Posterior vena cava (tissue), 2 donors: ENCODE results near the gene AMOTL1. TPM values are rescaled to one million over a fixed set of nuclear protein-coding genes. Genes with fewer than 3 reads are reported as not detected.
"Not testable (repeated sequence)": the region's sequence is repeated elsewhere in the genome, so short reads cannot be mapped to it uniquely, and the experiment has no call there.

Experiments used
- DNase-seq: peaks from one replicate; pipeline ENCODE4 v3.0.0-alpha.2; 2020; ENCODE audit warnings: low spot score
- intact Hi-C, 2 donors: fragments of 100-400 bp; cut with DNase I; formaldehyde crosslinking; loops; one replicate each; pipeline versions ENCODE4 v1.14.1 to v1.14.2; 2022 to 2023
- total RNA-seq, 2 donors: library from RNA; stranded (reverse); fragmentation: NEBNext Ultra II Directional; extraction: Animal tissue kit (Norgen Biotek cat#: 25700); gene quantifications; one replicate each; pipeline ENCODE4 v1.2.1, GENCODE V29; 2021
- donor health status: DM: yes; HTN: yes; CAD: no.
- donor health status: DM: yes; HTN: yes; CAD: no.

The AMOTL1 gene
- total RNA-seq, 2 donors from 2014 or later, result 47.7 to 78.9 TPM

DNA sequence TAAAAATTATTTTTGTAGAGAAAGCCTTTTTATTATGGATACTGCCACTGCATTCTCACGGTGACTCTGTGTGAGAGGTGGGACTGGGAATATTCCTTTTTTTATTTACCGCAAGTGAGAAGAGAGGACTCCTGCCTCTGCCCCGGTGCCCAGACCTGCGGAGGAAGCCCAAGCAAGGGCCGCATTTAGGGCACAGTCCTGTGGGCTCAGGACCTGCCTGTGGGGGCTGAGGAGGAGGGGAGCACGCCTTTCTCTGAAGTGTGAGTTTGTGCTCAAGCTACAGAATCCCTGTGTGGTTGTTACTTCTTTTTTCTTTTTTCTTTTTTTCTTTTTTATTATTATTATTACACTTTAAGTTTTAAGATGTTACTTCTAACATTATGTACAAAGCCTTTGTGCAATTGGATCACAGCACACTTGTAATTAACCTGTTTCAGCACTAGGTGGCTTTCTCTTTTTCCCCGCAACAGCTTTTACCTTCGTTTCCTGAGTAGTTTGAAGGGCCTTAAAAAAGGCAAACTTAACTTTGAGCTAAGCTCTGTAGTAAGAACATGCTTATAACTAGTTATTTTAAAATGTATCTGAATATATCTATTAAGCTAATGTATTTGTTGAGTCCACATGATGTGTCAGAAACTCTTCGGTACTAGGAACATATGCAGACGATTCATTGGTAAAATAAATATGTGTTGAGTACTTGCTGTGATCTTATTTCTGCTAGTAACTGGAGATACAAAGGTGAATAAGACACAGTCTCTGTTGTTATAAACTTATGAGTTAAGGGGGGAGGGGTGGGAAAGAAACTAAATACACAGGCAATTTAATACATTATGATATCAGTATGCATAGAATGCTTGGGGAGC, 18.3 kb downstream of the AMOTL1 start:
- intact Hi-C loops, result no loop called here
- no peak for DNase-seq

DNA sequence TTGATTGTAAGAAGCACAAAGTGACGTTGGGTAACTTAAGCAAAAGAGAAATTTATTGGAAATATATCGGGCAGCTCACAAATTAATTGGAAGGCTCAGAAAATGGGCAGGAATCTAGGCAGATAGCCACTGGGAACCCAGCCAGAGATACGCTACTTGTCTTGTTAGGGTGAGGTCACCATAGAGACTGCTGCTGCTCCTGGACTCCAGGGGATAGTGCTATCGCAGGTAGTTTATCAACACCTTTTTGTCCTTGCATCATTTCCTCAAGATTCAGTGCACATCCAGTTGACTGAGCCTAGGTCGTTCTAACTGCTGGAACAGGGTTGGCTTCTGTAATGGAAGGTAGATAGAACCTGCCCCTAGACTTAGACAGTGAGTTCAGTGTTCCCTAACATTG, 19.6 kb downstream of the AMOTL1 start:
- DNase-seq, result no peak
- intact Hi-C loops, result no loop called here

DNA sequence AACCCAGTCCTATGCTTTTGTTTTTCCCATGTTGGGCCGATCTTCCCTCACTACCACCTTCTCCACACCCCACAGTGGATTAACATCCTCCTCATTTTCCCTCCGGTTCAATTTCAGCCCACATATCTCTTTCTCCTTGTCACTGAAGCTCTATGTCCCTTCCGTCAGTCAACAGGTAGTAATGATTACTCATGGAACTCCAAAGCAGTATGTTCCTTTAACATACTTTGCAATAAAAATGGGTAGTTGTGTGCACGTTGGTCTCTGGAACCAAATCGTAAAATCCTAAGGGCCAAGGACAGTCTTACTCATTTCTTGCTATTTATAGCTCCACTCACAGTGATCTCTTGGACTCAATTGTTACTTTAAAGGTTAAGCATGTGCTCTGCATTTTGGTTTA, 20.2 kb downstream of the AMOTL1 start:
- DNase-seq, result no peak
- intact Hi-C loops, result no loop called here

DNA sequence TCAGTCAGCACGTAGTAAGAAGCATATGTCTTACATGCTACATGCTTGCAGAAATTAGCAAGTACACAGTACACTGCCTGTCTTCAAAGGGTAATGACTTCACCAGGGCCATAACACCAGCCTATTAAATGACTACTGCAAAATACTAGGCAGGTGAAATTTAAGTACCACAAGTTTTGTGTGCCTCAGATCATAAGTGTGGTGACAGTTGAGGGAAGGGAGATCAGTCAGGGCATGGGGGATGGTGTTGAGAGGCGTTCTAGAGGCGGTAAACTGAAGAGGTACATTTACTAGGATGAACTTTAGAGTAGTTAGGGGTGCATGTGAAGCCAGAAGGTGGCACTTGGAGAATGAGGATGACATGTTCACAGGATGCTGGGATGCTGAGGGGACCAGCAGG, 22.0 kb downstream of the AMOTL1 start:
- intact Hi-C loops, result no loop called here
- no peak for DNase-seq

DNA sequence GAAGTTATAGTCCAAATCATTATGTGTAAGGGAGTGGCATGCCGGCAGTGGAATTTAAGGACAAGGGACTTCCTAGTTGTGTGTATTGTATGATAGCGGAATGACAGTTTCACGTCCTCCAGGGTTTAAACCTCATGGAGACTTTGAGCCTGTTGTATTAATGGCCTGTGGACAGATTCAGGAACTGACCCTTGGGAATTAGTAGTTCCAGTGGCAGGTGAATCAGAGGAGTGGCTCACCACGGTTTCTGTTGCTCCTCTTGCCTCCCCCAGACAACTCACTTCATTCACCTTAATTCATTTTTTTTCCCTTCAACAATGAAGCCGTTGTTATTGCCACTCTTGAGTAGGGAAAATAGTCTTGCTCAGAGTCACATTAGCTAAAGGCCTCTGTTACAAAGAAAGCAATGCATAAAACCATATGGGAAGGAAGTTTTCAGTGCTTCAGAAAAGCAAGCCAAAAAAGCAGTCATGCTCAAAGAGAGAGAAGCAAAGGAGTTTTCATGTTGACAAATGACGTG, 22.6 kb downstream of the AMOTL1 start:
- no peak for DNase-seq
- intact Hi-C loops, result no loop called here

DNA sequence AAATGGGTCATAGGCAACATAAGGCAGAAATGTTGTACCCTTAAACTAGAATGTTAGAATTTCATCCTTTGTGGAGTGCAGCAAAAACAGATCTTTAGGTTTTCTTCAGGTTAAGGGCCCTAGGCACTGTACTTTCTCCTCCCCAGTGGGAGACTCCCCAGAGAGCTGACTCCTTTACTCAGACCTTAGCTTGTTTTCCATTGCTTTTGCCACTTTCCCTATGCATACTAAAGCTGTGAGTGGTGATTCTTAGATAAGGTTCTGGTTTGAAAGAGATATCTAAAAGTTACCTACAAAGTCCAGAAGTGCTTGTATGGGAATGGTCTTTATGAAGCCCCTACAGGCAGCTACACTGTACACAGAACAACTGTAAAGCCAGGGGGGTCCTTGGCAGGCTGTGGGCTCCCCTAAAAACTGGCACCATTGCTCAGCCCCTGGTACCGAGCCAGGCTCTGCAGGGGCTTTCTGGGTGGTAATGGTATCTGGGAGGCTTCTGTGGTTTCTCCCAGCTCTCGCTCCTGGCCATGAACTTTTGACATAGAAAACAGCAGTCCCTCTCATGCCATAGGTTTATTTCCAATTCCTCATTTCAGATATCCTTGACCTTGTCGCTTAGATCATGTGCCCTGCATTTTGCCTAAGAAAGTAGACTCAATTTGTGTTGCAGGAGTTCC, 23.2 kb downstream of the AMOTL1 start:
- no peak for DNase-seq
- intact Hi-C loops, result no loop called here

DNA sequence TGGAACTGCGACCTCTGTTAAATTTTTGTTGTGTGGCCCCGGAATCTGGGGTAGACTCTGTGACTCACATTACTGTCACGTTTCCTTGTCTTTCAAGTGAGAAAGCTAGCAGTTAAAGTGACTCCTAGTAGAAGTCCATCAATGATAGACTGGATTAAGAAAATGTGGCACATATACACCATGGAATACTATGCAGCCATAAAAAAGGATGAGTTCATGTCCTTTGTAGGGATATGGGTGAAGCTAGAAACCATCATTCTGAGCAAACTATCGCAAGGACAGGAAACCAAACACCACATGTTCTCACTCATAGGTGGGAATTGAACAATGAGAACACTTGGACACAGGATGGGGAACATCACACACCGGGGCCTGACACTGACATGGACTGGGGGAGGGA, 23.8 kb downstream of the AMOTL1 start:
- intact Hi-C loops, result not testable (repeated sequence)

DNA sequence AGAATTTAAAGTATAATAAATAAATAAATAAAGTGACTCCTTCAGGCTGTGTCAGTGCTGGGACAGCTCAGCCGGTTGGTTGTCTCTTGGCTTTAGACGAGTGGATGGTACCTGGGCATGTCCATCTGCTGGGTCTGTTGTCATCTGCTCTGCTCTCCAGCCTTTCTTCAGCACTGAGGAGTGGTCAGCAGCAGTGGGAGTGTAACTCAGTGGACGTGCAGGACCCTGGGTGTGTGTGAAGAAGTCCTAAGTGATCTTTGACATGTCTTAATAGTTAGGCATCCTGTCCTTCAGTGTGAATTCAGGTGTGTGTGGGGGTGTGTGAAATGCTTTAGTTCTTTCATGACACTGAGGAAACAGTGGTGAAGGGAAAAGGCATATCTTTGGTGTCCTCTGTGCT, 24.3 kb downstream of the AMOTL1 start:
- intact Hi-C loops, result no loop called here
- no peak for DNase-seq

More for the DNA sequence above, 23.8 kb downstream of the AMOTL1 start:
- not testable (repeated sequence) for DNase-seq

DNA sequence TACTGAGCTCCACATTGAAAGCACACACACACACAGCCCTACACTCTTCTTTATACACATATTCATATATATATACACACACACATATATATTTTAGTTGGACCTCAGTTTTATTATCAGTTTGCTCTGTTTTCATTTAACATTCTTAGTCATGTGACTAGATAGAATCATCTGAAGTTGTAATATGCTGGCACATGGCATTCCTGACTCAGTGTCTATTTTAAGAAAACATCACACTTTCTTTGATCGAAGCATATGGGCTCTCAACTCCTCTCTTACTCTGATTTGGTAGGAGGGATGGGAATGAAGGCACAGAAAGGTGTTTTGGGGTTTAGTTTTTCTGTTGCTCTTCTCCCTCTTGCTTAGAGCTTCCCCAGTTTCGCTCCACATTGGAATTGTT, 24.8 kb downstream of the AMOTL1 start:
- no peak for DNase-seq
- intact Hi-C loops, result no loop called here

DNA sequence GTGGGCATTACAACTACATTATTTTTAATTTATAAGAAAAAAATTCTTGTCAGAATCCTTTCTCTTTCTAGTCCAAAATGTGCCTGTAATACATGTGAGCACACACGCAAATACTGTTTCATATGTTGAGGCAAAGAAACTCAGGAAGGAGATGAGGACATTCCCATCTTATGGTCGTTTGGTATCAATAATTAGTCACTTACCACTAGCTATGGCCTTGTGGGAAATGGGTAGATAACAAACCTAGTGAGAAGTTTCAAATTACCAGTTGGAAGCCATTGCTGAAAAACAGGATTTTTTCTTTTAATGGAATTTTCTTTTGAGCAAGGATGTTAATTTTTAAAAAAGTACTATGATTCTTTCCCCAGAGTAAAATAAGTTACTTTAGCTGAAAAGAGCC, 25.7 kb downstream of the AMOTL1 start:
- intact Hi-C loops, result no loop called here

DNA sequence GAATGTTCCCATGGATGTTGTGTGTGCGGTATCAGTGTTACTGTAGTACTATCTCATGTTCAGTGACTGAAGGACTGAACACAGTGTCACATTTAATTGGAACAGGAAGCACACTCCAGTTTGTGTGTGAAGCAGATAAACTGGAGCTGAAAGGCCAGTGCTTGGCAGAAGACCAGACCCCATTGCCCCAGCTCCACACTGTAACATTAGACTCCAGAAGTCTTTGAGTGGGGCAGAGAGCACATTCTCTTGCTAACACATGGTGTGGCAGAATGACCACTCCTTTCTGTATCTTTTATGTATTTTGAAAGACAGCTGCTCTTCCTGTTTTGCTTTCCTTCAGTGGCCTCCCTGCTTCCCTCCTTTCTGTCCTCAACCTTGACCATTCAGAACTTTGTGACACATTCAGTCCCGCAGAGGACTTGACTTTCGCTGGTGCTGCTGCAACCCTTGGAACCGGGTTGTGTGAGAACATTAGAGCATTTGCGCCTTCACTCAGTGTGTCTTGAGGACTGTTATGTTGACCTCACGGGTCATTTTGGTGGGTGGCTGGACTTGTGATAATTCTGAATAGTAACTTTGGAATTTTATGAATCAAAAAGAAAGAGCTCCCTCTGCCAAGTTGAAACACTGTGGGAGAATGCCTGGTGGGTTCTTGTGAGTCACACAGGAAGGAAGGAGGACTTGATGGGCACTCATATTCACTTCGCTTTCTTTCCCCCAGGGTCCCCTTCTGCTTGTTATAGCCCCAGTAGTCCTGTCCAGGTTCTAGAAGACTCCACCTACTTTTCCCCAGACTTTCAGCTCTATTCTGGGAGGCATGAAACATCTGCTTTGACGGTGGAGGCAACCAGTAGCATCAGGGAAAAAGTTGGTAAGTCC, 26.4 kb downstream of the AMOTL1 start:
- DNase-seq, result no peak
- intact Hi-C loops, result no loop called here

More for the DNA sequence above, 25.7 kb downstream of the AMOTL1 start:
- DNase-seq, result no peak

DNA sequence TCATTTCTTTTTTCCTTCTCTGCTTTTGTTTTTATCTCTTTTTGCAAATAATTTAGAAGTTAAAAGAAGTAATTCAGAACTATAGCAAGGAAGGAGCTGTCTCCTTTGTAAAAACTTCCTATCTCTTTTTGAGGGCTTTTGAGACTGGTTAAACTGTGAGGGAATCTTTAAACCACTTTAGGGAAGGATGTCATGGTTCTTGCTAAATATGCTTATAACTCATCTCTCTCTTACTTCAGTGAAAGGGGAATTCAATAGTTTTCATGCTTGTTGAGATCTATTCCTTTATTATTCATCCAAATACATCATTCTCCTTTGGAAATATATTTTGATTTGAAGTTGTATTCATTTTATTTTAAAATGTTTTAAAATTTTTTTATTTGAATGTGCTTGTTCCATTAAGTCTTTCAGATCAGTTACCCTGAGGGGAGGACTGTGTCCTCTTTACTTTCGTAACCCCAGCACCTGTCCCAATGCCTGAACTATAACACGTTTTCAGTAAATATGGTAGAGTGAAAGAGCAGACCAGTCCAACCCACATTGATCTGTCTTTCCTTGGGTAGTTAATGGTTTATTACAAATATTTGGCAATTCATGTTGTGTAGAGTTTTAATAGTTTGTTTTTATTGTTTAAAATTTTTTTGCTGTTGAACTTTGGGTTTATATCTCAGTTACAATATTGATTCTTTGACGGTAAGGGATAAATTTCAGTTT, 27.5 kb downstream of the AMOTL1 start:
- intact Hi-C loops, result no loop called here

DNA sequence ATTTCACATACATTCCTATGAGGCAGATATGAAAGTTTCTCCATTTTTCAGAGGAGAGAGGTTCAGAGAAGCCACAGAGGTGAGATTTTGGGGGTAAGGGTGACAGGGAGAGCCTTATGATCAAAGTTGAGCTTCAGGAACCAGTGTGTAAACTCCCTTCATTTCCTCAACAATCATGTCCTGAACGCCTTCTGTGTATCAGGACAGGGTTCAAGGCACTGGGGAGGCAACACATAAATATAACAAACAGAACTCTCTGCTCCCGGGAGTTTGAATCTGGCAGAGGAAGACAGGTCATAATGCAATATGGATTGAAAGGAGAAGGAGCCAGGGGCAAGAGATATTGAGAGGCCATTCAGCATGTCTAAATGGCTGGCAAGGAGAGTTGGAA, 28.0 kb downstream of the AMOTL1 start:
- intact Hi-C loops, result no loop called here

More for the DNA sequence above, 27.5 kb downstream of the AMOTL1 start:
- no peak for DNase-seq

DNA sequence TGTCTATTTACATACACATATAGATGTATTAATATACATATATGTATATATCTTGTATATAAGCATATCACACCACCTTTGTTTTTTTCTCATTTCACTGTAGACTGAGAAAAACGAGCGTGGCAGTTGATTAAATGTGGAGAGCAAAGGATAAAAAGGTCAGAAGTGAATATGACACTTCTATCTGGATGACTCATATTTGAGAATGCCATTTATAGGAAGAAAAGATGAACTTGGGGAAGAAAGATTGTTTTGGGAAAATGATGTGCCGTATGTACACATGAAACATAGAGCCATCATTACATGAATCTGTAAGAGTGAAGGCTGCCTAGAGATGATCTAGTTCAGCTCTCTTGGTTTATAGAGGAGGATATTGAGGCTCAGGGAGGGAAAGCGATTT, 28.7 kb downstream of the AMOTL1 start:
- no peak for DNase-seq
- intact Hi-C loops, result no loop called here

More for the DNA sequence above, 28.0 kb downstream of the AMOTL1 start:
- no peak for DNase-seq

DNA sequence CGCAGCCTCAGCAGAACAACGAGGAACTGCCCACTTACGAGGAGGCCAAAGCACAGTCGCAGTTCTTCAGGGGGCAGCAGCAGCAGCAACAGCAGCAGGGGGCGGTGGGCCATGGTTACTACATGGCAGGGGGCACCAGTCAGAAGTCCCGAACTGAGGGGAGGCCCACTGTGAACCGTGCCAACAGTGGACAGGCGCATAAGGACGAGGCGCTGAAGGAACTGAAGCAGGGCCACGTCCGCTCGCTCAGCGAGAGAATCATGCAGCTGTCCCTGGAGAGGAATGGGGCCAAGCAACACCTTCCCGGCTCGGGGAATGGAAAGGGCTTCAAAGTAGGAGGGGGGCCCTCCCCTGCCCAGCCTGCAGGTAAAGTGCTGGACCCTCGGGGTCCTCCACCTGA, 31.6 kb downstream of the AMOTL1 start:
- intact Hi-C loops, result no loop called here

DNA sequence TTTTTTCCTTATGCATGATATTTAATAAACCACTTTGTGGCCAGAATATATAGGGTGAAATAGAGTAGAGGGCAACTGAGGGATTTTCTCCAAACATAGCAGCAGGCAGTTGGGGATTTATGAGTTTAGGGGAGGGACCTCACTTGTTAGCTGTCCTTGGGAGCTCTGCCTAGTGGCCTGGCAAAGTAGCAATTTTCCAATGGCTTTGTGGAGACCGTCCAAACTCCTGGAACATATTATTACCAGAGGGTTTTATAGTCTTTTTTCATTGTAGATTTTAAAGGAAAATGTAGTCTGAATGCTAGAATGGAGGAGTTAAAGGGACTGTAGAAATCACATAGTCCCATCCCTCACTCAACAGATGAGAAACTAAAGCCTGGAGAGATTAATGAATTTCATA, 32.3 kb downstream of the AMOTL1 start:
- no peak for DNase-seq
- intact Hi-C loops, result no loop called here

More for the DNA sequence above, 31.6 kb downstream of the AMOTL1 start:
- DNase-seq, result no peak

DNA sequence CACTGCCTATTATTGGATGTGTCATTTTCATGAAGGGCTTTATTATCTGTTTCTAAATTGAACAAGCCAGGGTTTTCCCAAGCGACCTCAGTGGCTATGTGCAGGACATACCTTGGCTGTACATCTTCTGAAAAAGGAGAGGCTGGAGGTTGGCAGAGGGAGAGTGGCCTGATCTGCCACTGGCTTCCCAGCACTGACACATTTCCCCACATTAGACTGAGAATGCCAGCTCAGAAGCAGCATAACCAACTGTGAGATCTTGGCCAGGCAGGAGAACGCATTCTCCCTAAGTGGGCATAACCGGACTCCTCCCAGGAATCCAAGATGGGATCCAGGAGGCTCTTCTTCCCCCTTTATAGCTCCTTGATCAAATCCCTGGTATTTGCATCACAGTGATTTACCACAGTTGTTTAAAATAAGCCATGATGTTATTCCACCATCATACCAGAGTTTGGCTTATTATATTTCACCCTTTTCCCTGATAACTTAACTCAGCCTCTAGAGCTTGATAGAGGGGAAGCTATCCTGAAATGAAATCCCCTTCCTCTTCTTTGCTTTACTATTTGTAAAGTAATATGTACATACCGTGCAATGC, 33.8 kb downstream of the AMOTL1 start:
- DNase-seq, result no peak
- intact Hi-C loops, result no loop called here

DNA sequence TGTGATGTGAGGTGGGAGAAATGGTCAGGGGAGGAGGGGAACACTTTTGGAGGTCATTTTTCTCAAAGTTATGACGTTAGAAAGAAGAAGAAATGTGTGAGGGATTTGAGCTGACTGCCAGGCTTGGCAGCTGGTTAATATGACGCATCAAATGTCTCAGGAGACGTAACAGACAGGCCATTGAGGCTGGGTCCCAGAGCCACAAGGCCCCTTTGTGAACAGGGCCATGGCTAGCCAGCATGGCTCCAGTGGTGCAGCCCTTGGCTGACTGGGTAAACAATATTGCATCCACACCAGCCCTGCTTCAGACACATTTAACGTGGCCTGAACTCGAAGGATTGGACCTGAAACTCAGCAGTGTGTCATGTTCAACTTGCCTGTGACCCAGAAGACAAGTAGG, 34.3 kb downstream of the AMOTL1 start:
- no peak for DNase-seq
- intact Hi-C loops, result no loop called here

DNA sequence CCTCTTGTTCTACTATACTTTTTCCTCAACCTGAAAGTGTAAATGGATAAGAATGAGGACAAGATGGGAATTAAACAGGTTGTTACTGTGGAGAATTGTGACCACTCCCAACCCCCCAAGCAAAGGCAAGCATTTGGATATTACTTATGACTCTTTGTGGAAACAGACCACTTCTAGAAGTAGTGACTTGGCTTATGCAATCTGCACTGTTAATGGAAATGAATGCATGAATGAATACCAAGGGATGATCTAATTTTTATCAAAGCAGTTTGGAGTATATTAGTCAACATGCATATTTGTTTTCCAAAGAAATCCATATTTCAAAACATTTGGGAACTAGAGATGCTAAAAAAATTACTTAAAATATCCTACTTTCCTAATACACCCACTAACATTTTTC, 35.3 kb downstream of the AMOTL1 start:
- DNase-seq, result no peak
- intact Hi-C loops, result no loop called here
